IMR-90 (cell line): ENCODE data around the gene DDN. TPM values are rescaled to one million over a fixed set of nuclear protein-coding genes. Genes with fewer than 3 reads are reported as not detected.

Source experiments
- ATAC-seq: fragments of 200-7000 bp; cut with Tn5 transposase; 2 replicates; pipeline ENCODE4 v1.9.1; 2020; ENCODE audit warnings: low read depth, mild to moderate bottlenecking, moderate library complexity
- BruUV-seq: library from RNA; stranded (reverse); fragments of 400-500 nt; replicated peaks from 2 replicates; lab custom pipeline; 2021; lab: Mats Ljungman, UMichigan
- CTCF ChIA-PET: fragments of 300-600 bp; formaldehyde crosslinking; extraction: SDS; loops from one replicate; lab custom pipeline; 2021; ENCODE audit warnings: antibody characterized with exemption; lab: Yijun Ruan, JAX
- POLR2A ChIA-PET: fragments of 300-600 bp; sonication (Branson Sonifier 250); formaldehyde crosslinking; loops from one replicate; lab custom pipeline; 2022; ENCODE audit warnings: antibody characterized with exemption; ENCODE audit not compliant: unreplicated experiment; lab: Charles Lee
- DNase-seq: peaks from one replicate; pipeline ENCODE4 v3.0.0; 2013
- H2AFZ ChIP-seq: replicated peaks from 2 replicates; pipeline ENCODE3; 2013; ENCODE audit warnings: low read length, mild to moderate bottlenecking; ENCODE audit not compliant: poor library complexity
- H2AK5ac ChIP-seq: 2 replicates; pipeline ENCODE4 v1.6.1; 2013; ENCODE audit warnings: low read depth, low read length, inconsistent platforms
- H2AK9ac ChIP-seq: replicated peaks from 2 replicates; pipeline ENCODE3; 2013; ENCODE audit warnings: mild to moderate bottlenecking, low read depth, low read length, moderate library complexity; ENCODE audit not compliant: poor library complexity
- H2BK120ac ChIP-seq: 2 replicates; pipeline ENCODE4 v1.6.1; 2013; ENCODE audit warnings: low read depth, low read length, inconsistent platforms
- H2BK15ac ChIP-seq: 3 replicates; pipeline ENCODE4 v1.6.1; 2013; ENCODE audit warnings: low read depth, low read length, inconsistent platforms
- H2BK20ac ChIP-seq: 2 replicates; pipeline ENCODE4 v1.6.1; 2013; ENCODE audit warnings: low read depth, mild to moderate bottlenecking, inconsistent platforms, low read length, moderate library complexity
- H2BK5ac ChIP-seq: 2 replicates; pipeline ENCODE4 v1.6.1; 2013; ENCODE audit warnings: mild to moderate bottlenecking, low read depth, low read length, inconsistent platforms; ENCODE audit not compliant: poor library complexity, severe bottlenecking
- H3K14ac ChIP-seq: replicated peaks from 2 replicates; pipeline ENCODE4 v1.6.1; 2013; ENCODE audit warnings: low read depth, low read length, inconsistent platforms
- H3K18ac ChIP-seq: 2 replicates; pipeline ENCODE4 v1.6.1; 2013; ENCODE audit warnings: low read depth, low read length, control low read depth
- H3K23ac ChIP-seq: 2 replicates; pipeline ENCODE4 v1.6.1; 2013; ENCODE audit warnings: low read depth, low read length, inconsistent platforms
- H3K27ac ChIP-seq: 2 replicates; pipeline ENCODE4 v1.5.1; 2013; ENCODE audit warnings: mild to moderate bottlenecking, control low read depth, low read length; ENCODE audit not compliant: insufficient read depth
- H3K27me3 ChIP-seq: 2 replicates; pipeline ENCODE4 v1.6.1; 2013; ENCODE audit warnings: low read length; ENCODE audit not compliant: control insufficient read depth, insufficient read depth
- H3K36me3 ChIP-seq: 2 replicates; pipeline ENCODE4 v1.6.1; 2013; ENCODE audit warnings: low read length, mixed read lengths; ENCODE audit not compliant: control insufficient read depth, insufficient read depth
- H3K4ac ChIP-seq: 2 replicates; pipeline ENCODE4 v1.6.1; 2013; ENCODE audit warnings: low read depth, low read length, inconsistent platforms
- H3K4me1 ChIP-seq: 2 replicates; pipeline ENCODE4 v1.6.1; 2013; ENCODE audit warnings: low read length, mixed read lengths; ENCODE audit not compliant: control insufficient read depth, insufficient read depth
- H3K4me2 ChIP-seq: 2 replicates; pipeline ENCODE4 v1.6.1; 2013; ENCODE audit warnings: low read depth, mild to moderate bottlenecking, control low read depth, low read length, moderate library complexity
- H3K4me3 ChIP-seq: 2 replicates; pipeline ENCODE4 v1.5.1; 2013; ENCODE audit warnings: low read depth, mild to moderate bottlenecking, control low read depth, low read length, moderate library complexity; ENCODE audit not compliant: insufficient read depth
- H3K56ac ChIP-seq: 2 replicates; pipeline ENCODE4 v1.6.1; 2013; ENCODE audit warnings: low read length, inconsistent platforms; ENCODE audit not compliant: insufficient read depth; ENCODE audit errors: extremely low read depth
- H3K79me1 ChIP-seq, 2 experiments: 2 replicates each; pipeline ENCODE4 v1.6.1; 2013; ENCODE audit warnings: low read length in 2 of 2, inconsistent platforms in 1 of 2, low read depth in 1 of 2
- H3K9ac ChIP-seq: 2 replicates; pipeline ENCODE4 v1.6.1; 2013; ENCODE audit warnings: low read depth, low read length, control low read depth
- H3K9me1 ChIP-seq: 2 replicates; pipeline ENCODE4 v1.6.1; 2013; ENCODE audit warnings: low read length, inconsistent platforms; ENCODE audit not compliant: insufficient read depth
- H3K9me3 ChIP-seq: 2 replicates; pipeline ENCODE4 v1.6.1; 2013; ENCODE audit warnings: low read length; ENCODE audit not compliant: control insufficient read depth, insufficient read depth
- H4K20me1 ChIP-seq: 2 replicates; pipeline ENCODE4 v1.6.1; 2013; ENCODE audit warnings: low read length, inconsistent platforms; ENCODE audit not compliant: insufficient read depth
- H4K5ac ChIP-seq: 2 replicates; pipeline ENCODE4 v1.6.1; 2013; ENCODE audit warnings: mild to moderate bottlenecking, low read depth, low read length, control low read depth
- H4K8ac ChIP-seq, 2 experiments: 2 replicates each; pipeline ENCODE4 v1.6.1; 2013; ENCODE audit warnings: low read depth in 2 of 2, low read length in 2 of 2, control low read depth in 1 of 2, inconsistent platforms in 1 of 2
- H4K91ac ChIP-seq: 2 replicates; pipeline ENCODE4 v1.6.1; 2013; ENCODE audit warnings: low read depth, low read length, inconsistent platforms; ENCODE audit not compliant: insufficient read depth
- BHLHE40 ChIP-seq: fragments of 150-350 bp; IDR thresholded peaks from 2 replicates; pipeline ENCODE4 v1.6.1; 2016; ENCODE audit warnings: mild to moderate bottlenecking, low read depth, low read length
- CEBPB ChIP-seq: IDR thresholded peaks from 2 replicates; pipeline ENCODE4 v1.6.1; 2012; ENCODE audit warnings: low read depth, low read length, improper control_type of control experiment
- CHD1 ChIP-seq: IDR thresholded peaks from 2 replicates; pipeline ENCODE4 v1.6.1; 2012; ENCODE audit warnings: low read depth, low read length, improper control_type of control experiment
- CTCF ChIP-seq: conservative IDR thresholded peaks from 2 replicates; pipeline ENCODE4 v1.5.1; 2012; ENCODE audit warnings: mild to moderate bottlenecking, low read depth, low read length, improper control_type of control experiment
- ELK1 ChIP-seq: fragments of 150-350 bp; IDR thresholded peaks from 2 replicates; pipeline ENCODE4 v1.6.1; 2016; ENCODE audit warnings: low read depth, mild to moderate bottlenecking, low read length, moderate library complexity, borderline replicate concordance
- FOS ChIP-seq: fragments of 150-350 bp; IDR thresholded peaks from 2 replicates; pipeline ENCODE4 v1.6.1; 2016; ENCODE audit warnings: low read depth, low read length
- MAFK ChIP-seq: IDR thresholded peaks from 2 replicates; pipeline ENCODE4 v1.6.1; 2012; ENCODE audit warnings: low read depth, low read length, improper control_type of control experiment
- MAZ ChIP-seq: IDR thresholded peaks from 2 replicates; pipeline ENCODE4 v1.6.1; 2012; ENCODE audit warnings: low read depth, mild to moderate bottlenecking, low read length, improper control_type of control experiment, moderate library complexity, borderline replicate concordance
- MXI1 ChIP-seq: IDR thresholded peaks from 2 replicates; pipeline ENCODE4 v1.6.1; 2012; ENCODE audit warnings: low read depth, mild to moderate bottlenecking, low read length, moderate library complexity, borderline replicate concordance
- POLR2A ChIP-seq: IDR thresholded peaks from 2 replicates; pipeline ENCODE4 v1.6.1; 2012; ENCODE audit warnings: mild to moderate bottlenecking, low read depth, low read length
- RAD21 ChIP-seq: IDR thresholded peaks from 2 replicates; pipeline ENCODE4 v1.6.1; 2012; ENCODE audit warnings: low read length, improper control_type of control experiment
- RCOR1 ChIP-seq: IDR thresholded peaks from 2 replicates; pipeline ENCODE4 v1.6.1; 2012; ENCODE audit warnings: mild to moderate bottlenecking, low read length, improper control_type of control experiment; ENCODE audit not compliant: insufficient replicate concordance
- RFX5 ChIP-seq: IDR thresholded peaks from 2 replicates; pipeline ENCODE4 v1.8.0; 2012; ENCODE audit warnings: low read depth, mild to moderate bottlenecking, low read length, moderate library complexity
- SMC3 ChIP-seq: fragments of 150-350 bp; IDR thresholded peaks from 2 replicates; pipeline ENCODE4 v1.6.1; 2016; ENCODE audit warnings: low read depth, mild to moderate bottlenecking, antibody characterized with exemption, low read length, moderate library complexity
- USF2 ChIP-seq: fragments of 150-350 bp; IDR thresholded peaks from 2 replicates; pipeline ENCODE4 v1.6.1; 2017; ENCODE audit warnings: mild to moderate bottlenecking, antibody characterized with exemption, low read length, low read depth
- WGBS, 2 experiments: methylation state at CpG; one replicate each; pipeline versions ENCODE4 v1.1.5 to v1.1.7; 2013; ENCODE audit warnings: missing lambda C conversion rate in 2 of 2; ENCODE audit not compliant: insufficient read length in 1 of 2; ENCODE audit errors: extremely low coverage in 2 of 2; 5-methylcytosine and 5-hydroxymethylcytosine counted together
- dilution Hi-C: fragments of 300-500 bp; cut with HindIII; formaldehyde crosslinking; loops from one replicate; pipeline ENCODE4 v1.14.3; 2018; ENCODE audit warnings: low sequenced_read_pairs; ENCODE audit not compliant: unreplicated experiment
- in situ Hi-C: fragments of 300-500 bp; cut with MboI; formaldehyde crosslinking; loops from 3 replicates; pipeline ENCODE4 v1.14.3; 2019; ENCODE audit warnings: low sequenced_read_pairs, inconsistent platforms, mixed read lengths
- intact Hi-C: fragments of 100-400 bp; cut with micrococcal nuclease; formaldehyde crosslinking; loops from 2 replicates; pipeline ENCODE4 v1.10.0; 2022
- polyA plus RNA-seq, 3 experiments: library from polyadenylated mRNA; depleted of rRNA; stranded (reverse); fragments of >200 nt; gene quantifications; 2 replicates each; pipeline ENCODE4 v1.2.3, GENCODE V29; 2012; ENCODE audit warnings: low replicate concordance in 1 of 3
- total RNA-seq: library from RNA; depleted of rRNA; stranded (reverse); fragments of >200 nt; gene quantifications from 2 replicates; pipeline ENCODE4 v1.2.3, GENCODE V29; 2012

Gene DDN
- total and polyA plus RNA-seq, 2 of the 4 experiments (the other 2 are of a cell fraction), result 0.18 to 0.21 TPM

- WGBS, 2 experiments, result 100% methylated on average over 4 of the region's 9 CpGs; no CpG with 5 or more reads in 1 of the 2 experiments
- Histone ChIP-seq H3K14ac (no peak overlapping the region), H2AK5ac (no peak overlapping the region), H2AFZ (no peak overlapping the region), H3K9ac (no peak overlapping the region), H2BK20ac (no peak overlapping the region), H3K27ac (no peak overlapping the region), H2BK120ac (no peak overlapping the region), H4K91ac (no peak overlapping the region), H3K18ac (no peak overlapping the region), H3K9me3 (no peaks in the 10 kb centered on the region), H3K79me1 (peaks cover 20 to 33% of the 10 kb centered on the region in 2 experiments), H2BK5ac (no peak overlapping the region), H3K4ac (no peak overlapping the region), H3K9me1 (no peaks in the 10 kb centered on the region), H4K8ac (no peak overlapping the region), H2AK9ac (no peak overlapping the region), H3K27me3 (no peaks in the 10 kb centered on the region), H4K5ac (no peak overlapping the region), H2BK15ac (no peak overlapping the region), H3K36me3 (peaks cover 86% of the 10 kb centered on the region), H3K23ac (no peak overlapping the region), H4K20me1 (peaks cover 12% of the 10 kb centered on the region; the same call in 1 of the 2 replicates), H3K4me1 (no peaks in the 10 kb centered on the region), H3K4me2 (no peak overlapping the region), H3K4me3 (no peak overlapping the region), H3K56ac (no peak overlapping the region)
- dilution Hi-C loops (no loop called here), intact Hi-C loops (no loop called here), in situ Hi-C loops (no loop called here)
- no TSS peak for BruUV-seq
- no peak for ATAC-seq
- DNase-seq, result no peak
- ChIA-PET POLR2A (interaction anchor here (0.6 kb wide), 1 partner anchor 150 kb away, joined by 5 read pairs; no protein-coding TSS in a partner anchor), CTCF (no interaction called here)
- TF ChIP-seq RCOR1, result no peak
- TF ChIP-seq FOS, result no peak
- TF ChIP-seq MAZ, result no peak
- TF ChIP-seq ELK1, result no peak
- TF ChIP-seq RFX5, result no peak
- no peak for TF ChIP-seq RAD21
- no peak for TF ChIP-seq BHLHE40
- no peak for TF ChIP-seq CHD1
- no peak for TF ChIP-seq CTCF
- TF ChIP-seq CEBPB, result no peak
- no peak for TF ChIP-seq POLR2A
- no peak for TF ChIP-seq SMC3
- no peak for TF ChIP-seq USF2
- TF ChIP-seq MAFK, result no peak
- no peak for TF ChIP-seq MXI1
Measured at GRCh38 chr12:49037111-49037946, 38.2 kb upstream of the DDN start.
